ENCODE data around the gene CERKL.

CERKL gene

DNA sequence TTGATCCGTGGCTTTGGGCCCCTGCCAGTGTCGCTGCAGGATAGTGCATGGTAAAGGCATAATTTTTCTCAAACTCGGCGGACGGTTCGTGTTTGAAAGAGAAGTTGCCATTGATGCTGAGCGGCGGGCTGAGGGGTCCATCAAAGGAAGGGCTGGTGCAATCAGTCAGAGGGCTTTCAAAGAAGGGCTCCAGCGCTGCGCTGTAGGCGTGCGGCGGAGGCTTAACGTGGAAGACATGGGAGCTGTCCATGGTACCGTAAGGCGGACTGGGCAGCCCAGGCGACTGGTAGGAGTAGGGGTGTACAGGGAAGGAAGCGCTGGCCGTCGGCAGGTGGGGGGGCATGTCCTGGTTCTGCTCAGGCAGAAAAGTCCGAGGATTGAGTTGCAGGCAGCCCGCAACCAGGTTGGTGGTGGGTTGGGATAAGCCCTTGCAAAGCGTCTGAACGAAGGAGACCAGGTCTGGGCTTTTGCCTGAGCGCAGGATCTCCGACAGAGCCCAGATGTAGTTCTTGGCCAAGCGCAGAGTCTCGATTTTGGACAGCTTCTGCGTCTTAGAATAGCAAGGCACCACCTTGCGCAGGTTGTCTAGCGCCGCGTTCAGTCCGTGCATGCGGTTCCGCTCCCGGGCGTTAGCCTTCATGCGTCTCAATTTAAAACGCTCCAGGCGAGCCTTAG is 21.1 kb upstream of the CERKL start:
- DNase-seq, result peak; percentile 36

DNA sequence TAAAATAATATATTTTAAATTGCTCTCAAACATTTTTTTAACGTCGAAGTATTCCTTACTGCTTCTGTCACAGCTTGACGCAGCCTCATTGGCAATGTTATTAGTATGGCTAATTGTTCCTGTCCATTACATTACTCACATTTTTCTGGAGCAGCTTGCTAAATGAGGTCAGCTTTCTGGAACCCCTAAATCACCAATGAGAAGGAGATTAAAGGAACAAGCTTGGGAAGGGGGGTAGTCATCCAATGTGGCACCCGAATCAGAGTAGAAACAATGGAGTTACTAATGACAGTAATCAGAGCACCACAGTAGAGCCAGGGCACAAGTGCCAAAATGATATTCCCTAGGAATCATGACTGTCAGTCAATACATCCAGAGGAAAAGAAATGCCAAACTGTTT is 18.3 kb upstream of the CERKL start:
- no peak for DNase-seq

DNA sequence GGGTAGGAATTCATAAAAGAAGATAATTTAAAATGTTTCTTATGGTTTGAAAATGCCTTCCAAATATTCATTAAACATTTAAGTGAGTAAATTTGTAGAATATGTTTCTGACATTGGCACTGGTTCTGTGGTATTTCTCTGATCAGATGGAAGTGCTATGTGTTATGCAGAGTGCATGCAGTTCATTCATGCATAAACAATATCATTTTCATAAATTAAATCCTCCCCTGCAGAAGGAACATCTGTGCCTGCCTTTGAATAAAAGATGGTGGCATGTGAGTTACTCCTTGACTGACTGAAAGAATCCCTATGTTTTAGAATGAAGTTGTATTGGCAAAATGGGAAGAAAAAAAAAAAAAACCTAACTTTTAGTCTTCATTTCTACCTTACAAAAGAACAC is 17.6 kb upstream of the CERKL start:
- DNase-seq, result no peak

DNA sequence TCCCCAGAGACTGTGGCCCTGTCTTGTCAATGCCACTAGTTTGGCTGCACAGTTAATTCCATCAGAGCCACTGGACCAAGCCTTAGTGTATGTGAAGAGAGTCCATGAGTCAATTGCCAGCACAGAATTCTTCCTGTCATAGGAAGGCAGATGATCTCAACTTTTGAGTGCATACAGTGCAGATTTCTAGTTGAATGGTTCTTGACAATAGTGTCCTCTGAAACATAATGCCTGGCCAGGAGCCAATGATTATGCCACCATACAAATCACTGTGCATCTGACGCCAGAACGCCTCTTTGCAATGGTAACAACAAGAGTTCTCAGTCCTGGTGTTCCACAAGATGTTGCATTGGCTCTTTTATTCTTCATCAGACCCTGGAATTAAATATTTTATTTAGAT is 16.3 kb upstream of the CERKL start:
- DNase-seq, result no peak

DNA sequence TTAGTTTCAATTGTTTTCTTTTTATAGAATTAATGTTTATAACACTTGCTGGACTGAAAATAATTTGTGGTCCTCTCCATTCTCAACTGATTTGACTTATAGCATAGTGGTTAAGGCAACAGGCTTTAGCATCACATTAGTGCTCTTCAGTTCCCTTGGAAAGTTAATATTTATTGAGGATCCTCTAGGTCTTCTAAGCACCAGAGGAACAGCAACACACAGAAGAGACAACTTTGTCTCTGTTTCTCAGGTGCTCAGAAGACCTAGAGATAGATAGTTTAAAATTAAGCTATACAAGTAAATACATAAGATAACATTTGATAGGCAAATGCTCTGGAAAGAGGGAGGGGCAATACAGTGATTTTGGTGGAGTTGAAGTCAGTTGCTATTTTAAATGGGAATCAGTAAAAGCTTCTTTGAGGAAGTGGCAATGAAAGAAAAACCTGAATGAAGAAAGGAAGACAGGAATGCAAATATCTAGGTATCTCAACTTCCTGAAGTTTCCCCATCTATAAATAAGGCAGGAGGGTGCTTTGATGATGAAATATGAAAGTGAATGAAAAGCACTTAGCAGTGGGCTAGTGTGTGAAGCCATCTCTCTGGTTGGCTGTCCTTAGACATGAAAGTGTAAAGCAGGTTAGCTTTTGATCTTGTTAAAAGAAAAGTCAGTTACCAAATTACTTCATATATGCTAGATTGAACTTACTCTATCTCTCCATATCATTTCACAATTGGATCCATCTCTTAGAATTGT is 15.5 kb upstream of the CERKL start:
- DNase-seq, result no peak

DNA sequence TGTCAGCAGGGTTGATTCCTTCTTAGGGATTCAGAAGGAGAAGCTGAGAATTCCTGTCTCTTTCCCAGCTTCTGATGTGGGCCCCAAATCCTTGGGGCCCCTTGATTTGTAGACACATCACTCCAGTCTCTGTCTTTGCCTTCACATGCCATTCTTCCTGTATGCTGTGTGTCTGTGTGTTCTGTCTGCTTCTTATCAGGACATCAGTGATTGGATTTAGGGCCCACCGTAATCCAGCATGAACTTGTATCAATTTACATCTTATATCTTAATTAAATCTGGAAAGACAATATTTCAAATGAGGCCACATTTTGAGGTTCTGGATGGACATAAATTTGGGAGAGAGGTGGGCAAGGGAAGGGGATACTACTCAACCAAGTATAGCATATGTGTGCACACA is 13.7 kb upstream of the CERKL start:
- no peak for DNase-seq

DNA sequence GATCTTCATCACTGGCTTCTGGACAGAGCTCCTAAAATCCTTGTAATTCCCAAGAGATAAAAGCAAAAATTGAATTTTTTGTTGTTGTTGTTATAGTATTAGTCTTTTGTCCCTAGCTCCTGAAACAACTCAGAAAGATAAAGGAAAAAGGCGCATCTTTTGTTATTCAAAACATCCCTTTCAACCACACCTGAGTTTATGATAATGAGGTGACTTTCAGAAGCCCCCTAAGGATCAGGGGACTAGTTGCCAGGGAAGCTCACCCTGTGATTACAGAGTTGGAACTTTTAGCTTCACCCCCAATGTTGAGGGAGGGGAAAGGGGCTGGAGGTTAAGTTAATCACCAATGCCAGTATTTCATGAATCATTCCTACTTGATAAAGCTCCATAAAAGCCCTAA is 10.3 kb upstream of the CERKL start:
- no peak for DNase-seq

DNA sequence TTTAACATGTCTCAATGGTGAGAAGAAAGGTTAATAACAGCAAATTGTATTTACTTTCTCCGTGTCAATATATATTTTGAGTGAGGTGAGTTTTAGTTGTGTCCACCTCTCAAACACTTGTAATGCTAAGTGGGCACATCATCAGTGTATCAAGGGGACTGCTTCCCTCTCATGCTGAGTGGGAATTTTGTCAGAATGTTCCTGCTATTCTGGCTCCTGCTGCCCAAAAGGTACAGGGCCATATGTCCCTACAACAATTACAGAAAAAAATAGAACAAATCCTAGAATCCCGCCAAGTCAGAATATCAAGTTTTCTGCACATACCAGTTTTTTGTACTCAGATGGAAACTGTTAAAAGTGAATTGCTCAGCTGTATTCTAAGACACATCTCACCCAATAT is 5.4 kb upstream of the CERKL start:
- DNase-seq, result no peak

DNA sequence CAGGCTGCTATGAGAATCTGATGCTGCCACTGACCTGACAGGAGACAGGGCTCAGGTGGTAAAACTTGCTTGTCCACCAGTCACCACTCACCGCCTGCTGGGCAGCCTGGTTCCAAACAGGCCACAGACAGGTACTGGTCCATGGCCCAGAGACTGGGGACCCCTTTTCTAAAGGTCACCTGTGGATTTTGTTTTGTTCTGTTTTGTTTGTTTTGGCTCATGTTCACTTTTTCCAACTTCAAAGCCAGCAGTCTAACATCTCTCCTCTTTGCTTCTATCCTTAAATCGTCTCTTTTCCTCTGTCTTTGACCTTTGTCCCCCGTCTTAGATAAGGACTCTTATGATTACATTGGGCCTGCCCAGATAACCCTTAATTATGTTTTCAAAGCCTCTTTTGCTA is 3.3 kb upstream of the CERKL start:
- DNase-seq, result no peak

DNA sequence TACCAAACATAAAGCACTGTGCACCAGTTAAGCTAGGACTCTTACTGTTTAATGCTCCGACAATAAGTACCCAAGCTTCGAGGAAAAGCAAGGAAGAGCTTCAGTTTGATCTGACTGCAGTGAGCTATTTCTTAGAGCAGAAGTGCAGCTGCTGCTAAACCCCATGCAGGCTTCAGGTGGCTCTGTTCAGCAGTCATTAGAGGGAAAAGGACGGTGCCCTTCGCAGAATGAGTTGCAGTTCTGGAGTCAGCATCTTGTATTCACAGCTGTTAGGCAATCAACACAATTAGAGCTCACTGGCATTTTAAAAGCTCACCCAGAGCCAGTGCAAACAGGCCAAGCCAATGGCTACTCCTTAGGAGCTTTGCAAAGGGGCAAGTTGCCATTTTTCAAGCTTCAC is 1.5 kb upstream of the CERKL start:
- no peak for DNase-seq

DNA sequence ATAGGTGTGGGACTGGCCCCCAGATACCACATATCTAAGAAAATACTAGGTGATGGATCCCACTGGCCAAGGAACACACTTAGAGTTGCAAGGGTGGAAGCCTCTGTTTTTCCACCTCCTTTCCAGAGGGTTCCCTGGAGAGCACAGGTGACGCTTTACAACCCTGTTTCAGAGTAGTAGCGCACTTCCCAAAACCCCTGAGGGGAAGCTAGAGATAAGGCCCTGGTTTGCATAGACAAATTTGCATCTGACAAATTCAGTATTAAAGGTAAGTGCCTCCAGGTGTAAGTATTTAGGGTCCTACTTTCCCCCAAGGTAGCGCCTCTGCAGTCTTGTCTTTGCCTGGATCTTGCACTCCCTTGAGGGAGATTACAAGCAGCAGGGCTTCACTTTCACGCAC is 474 bp upstream of the CERKL start:
- DNase-seq, result no peak

DNA sequence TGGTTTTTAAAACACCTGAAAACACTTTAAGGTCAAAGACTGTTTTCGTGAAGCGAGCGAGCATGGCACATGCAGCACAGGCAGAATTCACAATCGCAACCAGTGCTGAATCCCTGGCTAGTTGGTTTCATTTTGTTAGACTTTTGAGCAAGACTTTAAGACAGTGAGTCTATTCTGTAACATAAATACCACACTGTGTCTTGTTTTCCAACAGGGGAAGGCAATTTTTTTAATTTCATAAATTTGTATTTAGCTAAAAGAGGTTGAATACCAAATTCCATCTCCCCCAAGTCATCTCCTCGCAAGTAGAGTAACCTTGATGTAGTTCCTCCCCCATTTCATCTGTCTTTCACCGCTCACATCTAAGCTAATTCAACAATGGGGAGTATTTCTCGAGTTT is 1.4 kb downstream of the CERKL start:
- DNase-seq, result no peak

DNA sequence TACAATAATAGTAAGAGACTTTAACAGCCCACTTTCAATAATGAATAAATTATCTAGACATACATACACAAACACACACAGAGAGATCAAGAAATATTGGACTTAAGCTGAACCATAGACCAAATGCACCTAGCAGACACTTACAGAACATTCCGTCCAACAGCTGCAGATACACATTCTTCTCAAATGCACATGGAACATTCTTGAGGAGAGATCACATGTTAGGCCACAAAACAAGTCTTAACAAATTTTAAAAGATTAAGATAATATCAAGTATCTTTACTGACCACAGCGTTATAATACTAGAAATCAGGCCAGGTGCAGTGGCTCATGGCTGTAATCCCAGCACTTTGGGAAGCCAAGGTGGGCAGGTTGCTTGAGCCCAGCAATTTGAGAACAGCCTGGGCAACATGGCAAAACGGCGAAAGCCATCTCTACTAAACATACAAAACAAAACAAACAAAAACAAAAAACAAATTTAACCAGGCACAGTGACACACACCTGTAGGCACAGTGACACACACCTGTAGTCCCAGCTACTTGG is 7.4 kb downstream of the CERKL start:
- DNase-seq, result no peak

DNA sequence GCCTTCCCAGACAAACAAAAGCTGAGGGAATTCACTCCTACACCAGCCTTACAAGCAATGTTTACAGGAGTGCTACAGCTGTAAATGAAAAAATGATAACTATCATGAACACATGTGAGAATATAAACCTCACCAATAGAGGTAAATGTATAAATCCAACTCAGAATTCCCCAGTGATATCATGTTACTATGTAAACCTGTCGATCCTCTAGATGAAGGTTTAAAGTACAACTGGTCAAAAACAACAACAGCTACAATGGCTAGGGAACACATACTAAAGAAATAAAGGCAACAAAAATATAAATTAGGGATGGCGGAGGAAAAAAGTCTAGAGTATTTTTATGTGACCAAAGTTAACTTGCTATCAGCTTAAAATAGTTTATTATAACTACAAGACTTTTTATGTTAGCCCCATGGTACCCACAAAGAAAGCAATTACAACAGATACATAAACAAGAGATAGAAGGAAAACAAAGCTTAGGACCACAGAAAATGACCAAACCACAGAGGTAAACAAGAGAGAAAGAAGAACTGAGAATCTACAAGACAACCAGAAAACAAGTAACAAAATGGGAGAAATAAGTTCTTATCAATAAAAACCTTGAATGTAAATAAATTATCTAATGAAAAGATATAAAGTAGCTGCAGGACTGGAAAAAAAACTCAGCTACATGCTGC is 8.3 kb downstream of the CERKL start:
- DNase-seq, result no peak

DNA sequence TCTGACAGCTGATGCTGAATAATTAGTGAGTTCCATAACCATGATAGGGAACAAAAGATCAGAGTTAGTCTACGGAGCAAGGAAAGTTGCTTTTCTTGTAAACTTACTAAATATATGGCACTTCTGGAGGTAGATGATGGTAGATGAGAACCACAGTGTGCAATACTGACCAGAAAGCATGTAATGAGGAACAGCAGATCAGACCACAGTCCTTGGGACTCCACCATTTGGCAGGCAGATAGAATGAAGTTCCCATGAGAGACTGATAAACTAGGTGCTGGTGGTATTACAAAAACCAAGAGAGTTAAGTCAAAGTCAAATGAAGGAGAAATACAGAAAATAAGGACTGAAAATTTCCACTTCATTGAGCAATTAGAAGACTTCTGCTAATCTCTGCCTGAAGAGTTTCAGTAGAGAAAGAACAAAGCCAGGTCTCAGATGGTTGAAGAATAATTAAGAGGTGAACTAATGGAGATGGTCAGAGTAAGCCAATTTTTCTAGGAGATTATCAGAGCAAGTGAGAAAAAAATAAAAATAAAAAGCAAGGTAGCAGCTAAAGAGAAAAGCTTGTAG is 10.4 kb downstream of the CERKL start:
- DNase-seq, result no peak

DNA sequence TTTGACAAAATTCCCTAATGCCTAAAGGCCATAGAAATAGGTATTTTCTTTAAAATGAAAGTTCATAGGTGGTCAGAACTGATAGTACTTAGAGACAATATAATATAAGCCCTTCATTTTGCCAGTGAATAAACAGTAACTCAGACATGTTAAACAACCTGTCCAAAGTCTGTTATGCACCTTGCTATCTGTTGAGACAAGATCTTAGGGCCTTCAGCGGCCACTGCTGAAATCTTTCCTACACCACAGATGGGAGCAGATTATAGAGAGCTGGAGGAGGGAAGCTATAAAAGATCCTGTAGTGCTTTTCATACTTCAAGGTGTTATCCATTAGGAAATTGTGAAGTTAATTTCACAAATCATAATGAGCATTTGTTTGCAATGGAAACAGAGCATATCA is 13.8 kb downstream of the CERKL start:
- DNase-seq, result no peak

DNA sequence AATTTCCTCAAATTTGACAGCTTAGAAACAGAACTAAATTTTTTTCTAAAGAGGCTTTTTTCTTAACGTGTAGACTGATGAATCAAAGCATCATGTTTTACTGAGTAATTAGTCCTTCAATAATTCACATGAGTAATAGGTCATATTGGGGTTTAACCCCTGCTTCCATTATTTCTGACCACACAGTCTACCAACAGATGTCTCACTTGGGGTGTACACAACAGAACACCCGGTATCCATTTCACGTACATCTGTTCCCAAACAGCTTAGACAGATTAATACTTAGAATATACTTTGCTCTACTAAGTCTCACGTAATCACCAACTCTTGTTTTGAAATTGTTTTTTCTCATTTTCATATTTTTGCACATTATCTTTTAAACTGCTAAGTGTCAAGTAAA is 14.8 kb downstream of the CERKL start:
- DNase-seq, result no peak

DNA sequence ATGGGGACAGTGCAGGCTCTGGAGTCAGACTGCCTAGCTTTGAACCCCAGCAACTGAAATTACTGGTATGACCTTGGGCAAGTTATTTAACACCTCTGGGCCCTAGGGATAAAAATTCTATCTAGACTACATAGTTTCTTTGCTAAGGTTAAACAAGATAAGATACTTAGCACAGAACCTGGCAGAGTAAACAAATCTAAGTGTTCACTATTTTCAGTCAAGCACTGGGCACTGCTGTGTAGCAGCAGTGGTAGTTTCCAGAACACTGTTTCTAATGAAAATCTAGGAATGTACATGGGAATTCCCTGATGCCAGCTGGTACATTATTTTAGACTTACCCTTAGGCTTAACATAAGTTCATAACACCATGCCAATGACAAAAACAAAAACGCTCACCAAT is 17.2 kb downstream of the CERKL start:
- no peak for DNase-seq

DNA sequence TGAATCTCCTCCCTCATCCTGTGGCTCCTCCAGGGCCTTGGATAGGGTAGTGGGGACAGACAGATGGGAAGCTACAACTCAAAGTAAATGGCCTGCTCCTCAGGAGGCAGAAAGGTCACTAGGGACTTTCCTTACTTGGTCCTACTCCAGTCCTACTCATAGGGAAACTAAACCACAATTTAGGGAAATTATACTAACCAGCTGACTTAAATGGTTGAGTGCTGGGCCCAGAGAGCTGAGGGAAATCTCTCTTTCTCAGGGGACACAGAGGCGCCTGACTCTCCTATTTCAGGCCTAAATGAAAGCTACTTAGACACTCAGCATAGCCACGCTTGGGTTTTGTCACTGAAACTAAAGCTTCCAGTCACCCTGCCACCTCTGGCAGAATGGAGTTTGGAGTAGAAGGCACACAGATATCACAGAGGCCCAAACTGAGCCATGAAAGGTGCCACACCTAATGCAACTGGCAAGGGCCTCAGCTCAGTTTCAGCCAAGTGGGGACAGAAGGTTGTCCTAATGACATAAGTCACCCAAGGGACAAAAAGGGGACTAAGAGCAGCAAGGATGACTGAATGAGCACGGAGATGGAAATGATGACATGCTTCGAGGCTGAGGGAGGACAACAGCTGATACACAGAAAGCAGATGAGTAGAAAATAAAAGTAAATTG is 24.0 kb downstream of the CERKL start:
- no peak for DNase-seq

DNA sequence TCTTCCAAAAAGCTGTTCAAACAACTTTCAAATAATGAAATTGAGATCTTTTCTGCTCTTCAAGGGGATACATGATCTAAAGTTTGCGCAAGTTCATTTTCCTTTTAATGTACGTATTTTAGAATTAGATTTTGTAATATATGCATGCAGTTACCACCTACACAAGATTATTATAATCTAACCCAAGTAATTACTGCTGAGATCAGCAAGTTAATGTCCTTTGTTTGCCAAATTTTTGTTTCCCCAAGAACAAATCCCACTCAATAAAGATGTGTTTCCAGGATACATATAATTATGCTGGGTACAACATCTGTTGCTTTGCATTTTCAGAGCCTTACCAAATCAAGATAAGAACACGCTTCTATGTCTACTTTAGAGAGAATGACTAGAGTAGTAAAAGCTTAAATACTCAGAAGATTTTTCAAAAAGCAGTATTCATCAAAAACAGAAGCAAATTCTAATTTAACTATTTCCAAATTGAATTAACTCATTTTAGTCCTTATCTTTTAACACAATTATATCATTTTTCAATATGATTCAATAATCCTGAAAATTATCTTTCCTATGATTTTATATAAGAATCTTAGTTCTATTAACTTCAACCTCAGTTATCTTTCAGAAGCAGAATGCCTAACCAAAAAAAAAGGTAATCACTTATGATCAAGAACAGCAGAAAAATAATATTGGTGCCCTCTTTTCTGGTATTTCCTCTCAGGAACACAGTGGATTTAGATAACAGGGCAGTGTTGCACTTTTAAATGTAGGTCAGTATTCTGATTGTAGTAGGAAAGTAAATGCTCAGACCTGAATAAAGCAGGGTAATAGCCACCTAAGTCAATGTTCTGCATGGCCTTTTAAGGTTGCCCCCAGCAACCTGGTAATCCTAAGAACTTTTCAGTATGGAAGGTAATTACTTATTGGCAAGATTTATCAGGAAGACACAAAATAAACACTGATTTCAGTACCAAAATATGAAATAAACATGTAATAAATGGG is 28.0 kb downstream of the CERKL start:
- no peak for DNase-seq

DNA sequence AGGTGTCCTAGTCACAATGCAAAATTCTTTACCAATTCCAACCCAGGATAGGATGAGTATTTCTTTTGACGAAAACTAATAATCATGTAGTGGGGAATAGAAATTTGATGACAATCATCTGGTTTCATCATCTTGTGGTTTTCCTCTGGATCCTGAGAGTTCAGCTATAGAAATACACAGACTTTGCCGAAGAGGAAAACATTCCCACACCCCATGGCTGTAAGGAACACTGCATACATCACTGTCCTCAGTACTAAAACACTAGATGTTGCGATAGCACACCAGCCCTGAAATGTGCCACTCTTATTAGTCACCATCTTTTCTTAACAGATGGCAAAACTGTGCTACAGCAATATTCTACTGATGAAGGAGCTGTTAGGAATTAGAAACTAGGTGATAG is 29.4 kb downstream of the CERKL start:
- no peak for DNase-seq

DNA sequence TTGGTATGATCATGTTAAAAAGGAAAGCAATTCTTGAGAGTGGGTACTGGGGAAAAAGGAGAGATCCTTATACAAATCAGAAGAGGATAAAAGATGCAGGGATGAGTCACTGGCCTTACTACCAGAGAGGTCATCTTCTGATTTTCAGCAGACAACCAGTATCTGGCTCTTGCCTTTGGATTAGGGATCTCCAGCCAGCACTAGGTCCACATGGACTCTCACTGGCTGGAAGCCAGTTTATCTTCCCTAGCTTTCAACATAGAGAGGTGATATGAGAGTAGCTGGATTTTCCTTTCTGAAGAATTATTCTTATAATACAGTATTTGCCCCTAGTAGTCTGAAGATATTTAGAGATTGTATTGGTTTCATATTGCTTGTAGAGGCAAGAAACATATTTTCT is 30.2 kb downstream of the CERKL start:
- no peak for DNase-seq

Measured in CD4-positive, alpha-beta T cell treated with Interleukin-4 for 1 hour (primary cell).